ENCODE measurements around the gene TEAD1.

GRCh38 chr11:12717851-12718291 lies 43.6 kb downstream of the TEAD1 start:
- TF ChIP-seq CTCF (conservative IDR thresholded peaks at IDR 0.05; ENCODE audit: low read length): no peak
- no peak for TF ChIP-seq EZH2phosphoT487 (IDR thresholded peaks at IDR 0.05; ENCODE audit: borderline replicate concordance, low read depth, low read length)
